ENCODE measurements around the gene METTL23.

DNA sequence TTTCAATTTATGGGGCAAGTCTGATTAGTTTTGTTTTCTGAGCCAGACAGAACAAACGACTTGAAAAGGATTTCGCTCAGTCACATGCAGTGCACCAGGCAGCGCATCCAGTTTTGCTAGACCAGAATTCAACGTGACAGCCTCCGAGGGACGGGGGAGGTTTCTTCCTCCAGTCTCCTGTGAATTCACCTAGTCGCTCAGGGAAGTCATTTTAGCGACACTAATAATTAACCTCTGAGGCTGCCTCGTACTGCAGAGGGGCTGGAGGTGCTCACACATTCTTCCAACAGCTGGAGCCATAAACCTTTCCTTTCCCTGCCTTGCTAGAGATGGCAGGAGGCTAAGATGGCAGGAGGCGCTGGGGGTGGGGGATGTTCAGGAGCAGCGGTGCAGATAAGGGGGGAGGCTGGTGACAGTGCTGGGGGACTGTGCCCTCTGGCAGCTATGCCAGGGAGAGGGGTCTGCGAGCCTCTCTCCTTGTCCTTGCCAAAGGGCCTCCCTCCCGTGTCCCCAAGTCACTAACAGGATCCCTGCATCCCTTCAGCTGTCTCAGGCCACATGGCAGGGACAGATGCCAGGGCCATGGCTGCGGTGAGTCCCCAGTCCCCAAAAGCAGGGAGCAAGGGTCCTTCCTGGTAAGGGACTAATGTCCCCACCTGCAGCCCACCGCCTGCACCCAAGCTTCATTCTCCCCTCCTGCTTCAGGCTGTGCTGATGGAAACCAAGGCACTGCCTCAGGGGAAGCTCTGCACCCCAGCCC, 39.9 kb upstream of the METTL23 start:
- TF ChIP-seq, protein P1, sequence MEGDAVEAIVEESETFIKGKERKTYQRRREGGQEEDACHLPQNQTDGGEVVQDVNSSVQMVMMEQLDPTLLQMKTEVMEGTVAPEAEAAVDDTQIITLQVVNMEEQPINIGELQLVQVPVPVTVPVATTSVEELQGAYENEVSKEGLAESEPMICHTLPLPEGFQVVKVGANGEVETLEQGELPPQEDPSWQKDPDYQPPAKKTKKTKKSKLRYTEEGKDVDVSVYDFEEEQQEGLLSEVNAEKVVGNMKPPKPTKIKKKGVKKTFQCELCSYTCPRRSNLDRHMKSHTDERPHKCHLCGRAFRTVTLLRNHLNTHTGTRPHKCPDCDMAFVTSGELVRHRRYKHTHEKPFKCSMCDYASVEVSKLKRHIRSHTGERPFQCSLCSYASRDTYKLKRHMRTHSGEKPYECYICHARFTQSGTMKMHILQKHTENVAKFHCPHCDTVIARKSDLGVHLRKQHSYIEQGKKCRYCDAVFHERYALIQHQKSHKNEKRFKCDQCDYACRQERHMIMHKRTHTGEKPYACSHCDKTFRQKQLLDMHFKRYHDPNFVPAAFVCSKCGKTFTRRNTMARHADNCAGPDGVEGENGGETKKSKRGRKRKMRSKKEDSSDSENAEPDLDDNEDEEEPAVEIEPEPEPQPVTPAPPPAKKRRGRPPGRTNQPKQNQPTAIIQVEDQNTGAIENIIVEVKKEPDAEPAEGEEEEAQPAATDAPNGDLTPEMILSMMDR (IDR thresholded peaks at IDR 0.05), result no peak
- TF ChIP-seq POLR2A (IDR thresholded peaks at IDR 0.05), result no peak

Measured in thyroid gland (tissue), 4 donors.